ENCODE data around the gene CEP85. TPM values are rescaled to one million over a fixed set of nuclear protein-coding genes. Genes with fewer than 3 reads are reported as not detected.

The CEP85 gene
- total and polyA plus RNA-seq, 8 donors = 2.7 to 6.6 (median 3.7) TPM

- intact Hi-C loops (cut with DNase I) = loop anchor here in 1 of 3 donors (5.0 kb wide), 1 partner anchor 38 kb away; the partner anchor contains the start of gene CD52
- Histone ChIP-seq H3K36me3 (no peaks in the 10 kb centered on the region), H3K9me3 (no peaks in the 10 kb centered on the region), H3K27ac (peak overlapping the region; percentile 85 to 95 (median 93)), H3K4me1 (peaks cover 33 to 53% (median 36%) of the 10 kb centered on the region in 3 donors), H3K4me3 (peak overlapping the region in 3 of 4 donors; percentile 68 to 100 (median 84)), H3K27me3 (no peaks in the 10 kb centered on the region)
- TF ChIP-seq CTCF (IDR thresholded peaks at IDR 0.05) = no peak
- 49 to 55% methylated on average over 9 of the region's 9 CpGs for WGBS, 2 donors
- DNase-seq (peak in 2 of 6 donors; percentile 39 to 46), ATAC-seq (peak in 3 of 4 donors; percentile 1 to 22 (median 5)), FAIRE-seq (no peak)
These were observed 44.9 kb downstream of the CEP85 start for GRCh38 chr1:26278724-26279455.

- peak; percentile 88 to 95 (median 90) for DNase-seq
- H3K27me3 ChIP-seq = no peaks in the 10 kb centered on the region
- H3K4me1 ChIP-seq = peaks cover 33 to 57% (median 36%) of the 10 kb centered on the region in 3 donors
- H3K9me3 ChIP-seq = no peaks in the 10 kb centered on the region
- H3K4me3 ChIP-seq = peak within 1 kb of the TSS; percentile 68 to 100 (median 80)
- H3K36me3 ChIP-seq = no peaks in the 10 kb centered on the region
- peak within 1 kb of the TSS; percentile 85 to 95 (median 93) for H3K27ac ChIP-seq
- intact Hi-C loops (cut with DNase I) = loop anchor here in 2 of 3 donors (5.0 kb wide), 2 partner anchors 38 to 43 kb away; partner anchors contain the start of gene CD52 (in 1 of the 2)
- ATAC-seq = peak; percentile 84 to 87 (median 86)
- 1 to 3% methylated on average over 23 to 66 of the region's 66 CpGs for WGBS, 2 donors
- FAIRE-seq = no peak
- no peak for TF ChIP-seq CTCF (IDR thresholded peaks at IDR 0.05)
These were observed 45.7 kb downstream of the CEP85 start, which contains the start of gene SH3BGRL3 for GRCh38 chr1:26279456-26280332. TSS of gene SH3BGRL3 (plus strand) at chr1:26280086. CDS start at chr1:26280156, 70 bp downstream.

- WGBS, 2 donors = 28 to 39% methylated on average over 14 to 20 of the region's 20 CpGs
- intact Hi-C loops (cut with DNase I) = loop anchor here in 1 of 3 donors (5.0 kb wide), 1 partner anchor 42 kb away; no protein-coding TSS in a partner anchor
- no peaks in the 10 kb centered on the region for H3K27me3 ChIP-seq
- ATAC-seq (no peak), FAIRE-seq (no peak), DNase-seq (peak in 3 of 6 donors; percentile 29 to 56 (median 41))
- TF ChIP-seq CTCF (IDR thresholded peaks at IDR 0.05) = no peak
- peaks cover 33 to 52% (median 36%) of the 10 kb centered on the region in 3 donors for H3K4me1 ChIP-seq
- H3K4me3 ChIP-seq = peak overlapping the region; percentile 68 to 100 (median 80)
- no peaks in the 10 kb centered on the region for H3K9me3 ChIP-seq
- peak overlapping the region; percentile 85 to 95 (median 93) for H3K27ac ChIP-seq
- no peaks in the 10 kb centered on the region for H3K36me3 ChIP-seq
These were observed 46.5 kb downstream of the CEP85 start for GRCh38 chr1:26280333-26281042.

- WGBS, 2 donors = 93 to 98% methylated on average over 5 of the region's 5 CpGs
- ATAC-seq = no peak
- no peak for TF ChIP-seq CTCF (IDR thresholded peaks at IDR 0.05)
- no peak for DNase-seq
- Histone ChIP-seq H3K36me3 (no peaks in the 10 kb centered on the region), H3K4me1 (peaks cover 25 to 44% (median 29%) of the 10 kb centered on the region in 3 donors), H3K27me3 (no peaks in the 10 kb centered on the region), H3K4me3 (peak overlapping the region in 2 of 4 donors; percentile 68 to 100), H3K27ac (peak overlapping the region in 1 of 4 donors; percentile 2), H3K9me3 (no peaks in the 10 kb centered on the region)
- intact Hi-C loops (cut with DNase I) = loop anchor here in 1 of 3 donors (5.0 kb wide), 1 partner anchor 41 kb away; no protein-coding TSS in a partner anchor
- no peak for FAIRE-seq
These were observed 47.3 kb downstream of the CEP85 start for GRCh38 chr1:26281091-26281958.
